Ovary (tissue), 3 donors: ENCODE data around the gene FGD3.

ENCODE experiments used
- POLR2A ChIP-seq: fragments of 450-650 bp; IDR thresholded peaks from one replicate; pipeline ENCODE4 v1.6.1; 2017; ENCODE audit warnings: antibody characterized with exemption, mild to moderate bottlenecking, moderate library complexity
- TF ChIP-seq, protein P1 (sequence below), 3 donors: fragments of 450-650 bp in 2 of 3; fragments of 200-600 bp in 1 of 3; IDR thresholded peaks; one replicate each; pipeline versions ENCODE4 v1.5.1 to v1.8.0; 2016 to 2022; ENCODE audit warnings: antibody characterized with exemption in 3 of 3, mild to moderate bottlenecking in 1 of 3
- donor health status: DM: no; HTN: no; CAD: no.

GRCh38 chr9:93008457-93008856, 61.1 kb downstream of the FGD3 start:
- no peak for TF ChIP-seq POLR2A
- TF ChIP-seq, protein P1, sequence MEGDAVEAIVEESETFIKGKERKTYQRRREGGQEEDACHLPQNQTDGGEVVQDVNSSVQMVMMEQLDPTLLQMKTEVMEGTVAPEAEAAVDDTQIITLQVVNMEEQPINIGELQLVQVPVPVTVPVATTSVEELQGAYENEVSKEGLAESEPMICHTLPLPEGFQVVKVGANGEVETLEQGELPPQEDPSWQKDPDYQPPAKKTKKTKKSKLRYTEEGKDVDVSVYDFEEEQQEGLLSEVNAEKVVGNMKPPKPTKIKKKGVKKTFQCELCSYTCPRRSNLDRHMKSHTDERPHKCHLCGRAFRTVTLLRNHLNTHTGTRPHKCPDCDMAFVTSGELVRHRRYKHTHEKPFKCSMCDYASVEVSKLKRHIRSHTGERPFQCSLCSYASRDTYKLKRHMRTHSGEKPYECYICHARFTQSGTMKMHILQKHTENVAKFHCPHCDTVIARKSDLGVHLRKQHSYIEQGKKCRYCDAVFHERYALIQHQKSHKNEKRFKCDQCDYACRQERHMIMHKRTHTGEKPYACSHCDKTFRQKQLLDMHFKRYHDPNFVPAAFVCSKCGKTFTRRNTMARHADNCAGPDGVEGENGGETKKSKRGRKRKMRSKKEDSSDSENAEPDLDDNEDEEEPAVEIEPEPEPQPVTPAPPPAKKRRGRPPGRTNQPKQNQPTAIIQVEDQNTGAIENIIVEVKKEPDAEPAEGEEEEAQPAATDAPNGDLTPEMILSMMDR (IDR thresholded peaks at IDR 0.05), result no peak
